Measurements from ENCODE around the gene DMTF1.
"Not testable (repeated sequence)": the region's sequence is repeated elsewhere in the genome, so short reads cannot be mapped to it uniquely, and the experiment has no call there.

DNA sequence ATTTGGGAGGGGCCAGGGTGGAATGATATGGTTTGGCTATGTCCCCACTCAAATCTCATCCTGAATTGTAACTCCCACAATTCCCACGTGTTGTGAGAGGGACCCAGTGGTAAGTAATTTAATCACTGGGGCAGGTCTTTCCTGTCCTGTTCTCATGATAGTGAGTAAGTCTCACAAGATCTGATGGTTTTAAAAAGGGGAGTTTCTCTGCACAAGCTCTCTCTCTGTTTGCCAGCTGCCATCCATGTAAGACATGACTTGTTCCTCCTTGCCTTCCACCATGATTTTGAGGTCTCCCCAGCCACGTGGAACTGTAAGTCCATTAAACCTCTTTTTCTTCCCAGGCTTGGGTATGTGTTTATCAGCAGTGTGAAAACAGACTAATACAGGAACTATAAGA lies 36.5 kb upstream of the DMTF1 start:
- TF ChIP-seq, protein P1, sequence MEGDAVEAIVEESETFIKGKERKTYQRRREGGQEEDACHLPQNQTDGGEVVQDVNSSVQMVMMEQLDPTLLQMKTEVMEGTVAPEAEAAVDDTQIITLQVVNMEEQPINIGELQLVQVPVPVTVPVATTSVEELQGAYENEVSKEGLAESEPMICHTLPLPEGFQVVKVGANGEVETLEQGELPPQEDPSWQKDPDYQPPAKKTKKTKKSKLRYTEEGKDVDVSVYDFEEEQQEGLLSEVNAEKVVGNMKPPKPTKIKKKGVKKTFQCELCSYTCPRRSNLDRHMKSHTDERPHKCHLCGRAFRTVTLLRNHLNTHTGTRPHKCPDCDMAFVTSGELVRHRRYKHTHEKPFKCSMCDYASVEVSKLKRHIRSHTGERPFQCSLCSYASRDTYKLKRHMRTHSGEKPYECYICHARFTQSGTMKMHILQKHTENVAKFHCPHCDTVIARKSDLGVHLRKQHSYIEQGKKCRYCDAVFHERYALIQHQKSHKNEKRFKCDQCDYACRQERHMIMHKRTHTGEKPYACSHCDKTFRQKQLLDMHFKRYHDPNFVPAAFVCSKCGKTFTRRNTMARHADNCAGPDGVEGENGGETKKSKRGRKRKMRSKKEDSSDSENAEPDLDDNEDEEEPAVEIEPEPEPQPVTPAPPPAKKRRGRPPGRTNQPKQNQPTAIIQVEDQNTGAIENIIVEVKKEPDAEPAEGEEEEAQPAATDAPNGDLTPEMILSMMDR (IDR thresholded peaks at IDR 0.05) = not testable (repeated sequence)
- not testable (repeated sequence) for TF ChIP-seq POLR2A (IDR thresholded peaks at IDR 0.05)
